ENCODE measurements around the gene PCDHB16. TPM values are rescaled to one million over a fixed set of nuclear protein-coding genes. Genes with fewer than 3 reads are reported as not detected.
"Not testable (repeated sequence)": the region's sequence is repeated elsewhere in the genome, so short reads cannot be mapped to it uniquely, and the experiment has no call there.

The PCDHB16 gene
- total RNA-seq, 1 experiment from 2014 or later, result 6.5 TPM

DNA sequence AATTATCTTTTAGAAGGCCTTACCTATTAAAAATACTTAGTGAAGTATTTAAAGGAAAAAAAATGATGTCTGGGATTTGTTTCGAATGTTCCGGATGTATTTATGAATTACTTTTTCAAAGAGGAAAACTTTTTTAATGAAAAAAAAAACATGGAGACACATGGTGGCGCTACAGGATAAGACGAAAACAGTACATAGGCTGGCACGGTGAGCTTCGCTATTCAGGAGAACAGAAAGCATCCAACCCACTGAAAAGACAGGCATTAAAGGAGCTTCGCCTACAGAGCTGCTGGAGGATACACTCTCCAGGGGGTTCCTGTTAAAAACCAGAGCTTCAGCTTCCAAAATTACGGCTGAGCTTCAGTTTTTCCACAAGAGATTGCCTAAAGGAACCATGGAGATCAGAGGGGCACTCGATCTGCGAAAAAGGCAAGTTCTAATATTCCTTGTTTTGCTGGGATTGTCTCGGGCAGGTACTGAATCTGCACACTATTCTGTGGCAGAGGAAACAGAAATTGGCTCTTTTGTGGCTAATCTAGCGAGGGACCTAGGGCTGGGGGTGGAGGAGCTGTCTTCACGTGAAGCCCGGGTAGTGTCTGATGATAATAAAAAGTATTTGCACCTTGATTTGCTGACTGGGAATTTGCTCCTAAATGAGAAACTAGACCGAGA lies 41.1 kb downstream of the PCDHB16 start, which contains the start of gene PCDHB14:
TSS of gene PCDHB14 (plus strand) at position 232 of the 672 bp plus-strand sequence. CDS start at position 395, 163 bp downstream.
- H3K27me3 ChIP-seq (ENCODE audit: insufficient read depth, low read length), result no peaks in the 10 kb centered on the region
- no peak within 1 kb of the TSS for H4K8ac ChIP-seq (replicated peaks; ENCODE audit: insufficient read length, low read depth, low read length)
- no peak within 1 kb of the TSS for H4K91ac ChIP-seq (ENCODE audit: insufficient read length, low read depth, low read length)
- DNase-seq, result peak; percentile 70
- Mint-ChIP-seq H3K27ac (peak within 1 kb of the TSS in 2 of 3 experiments; percentile 67 to 76; a peak in 4 of 7 replicates), H3K36me3 (ENCODE audit: insufficient read depth in 1 of 3, low read depth in 3 of 3) (peaks cover 5 to 9% (median 6%) of the 10 kb centered on the region in 3 experiments; a peak in 6 of 7 replicates), H3K4me3 (peak within 1 kb of the TSS; percentile 56 to 68), H3K27me3 (ENCODE audit: low read depth) (peaks cover 8% of the 10 kb centered on the region; the same call in 1 of the 2 replicates), H3K4me1 (peaks cover 6 to 13% of the 10 kb centered on the region in 2 experiments), H3K9me3 (peaks cover 11 to 25% of the 10 kb centered on the region in 2 experiments)
- no peak within 1 kb of the TSS for H2AK5ac ChIP-seq (ENCODE audit: insufficient read length, low read length)
- no CpG with 5 or more reads among the region's 15 CpGs for WGBS (ENCODE audit: extremely low coverage, insufficient read length, low lambda C conversion rate)
- H2AFZ ChIP-seq (ENCODE audit: low read length), result peak within 1 kb of the TSS; percentile 83
- no peaks in the 10 kb centered on the region for H3K9me3 ChIP-seq (ENCODE audit: control insufficient read depth, low read depth, low read length)
- no peak within 1 kb of the TSS for H3K4ac ChIP-seq (ENCODE audit: low read depth, low read length)
- peak within 1 kb of the TSS; percentile 30 for H3K9ac ChIP-seq (ENCODE audit: extremely low read depth, insufficient read length, low read length)
- H2BK15ac ChIP-seq (ENCODE audit: low read depth, low read length), result no peak within 1 kb of the TSS
- H3K4me2 ChIP-seq (ENCODE audit: insufficient read depth, insufficient read length, low read length), result peak within 1 kb of the TSS; percentile 24
- H2BK20ac ChIP-seq (ENCODE audit: low read depth, low read length, poor library complexity, severe bottlenecking), result no peak within 1 kb of the TSS
- no peak within 1 kb of the TSS for H2BK120ac ChIP-seq (ENCODE audit: low read depth, low read length, poor library complexity, severe bottlenecking)
- TF ChIP-seq CTCF (conservative IDR thresholded peaks at IDR 0.05), result peak; percentile 79
- no peak within 1 kb of the TSS for H2BK12ac ChIP-seq (ENCODE audit: insufficient read length, low read depth, low read length)
- no peak within 1 kb of the TSS for H3K23ac ChIP-seq (ENCODE audit: insufficient read length, low read depth, low read length)
- H4K20me1 ChIP-seq (ENCODE audit: control insufficient read depth, insufficient read depth, insufficient read length), result no peaks in the 10 kb centered on the region
- H3K79me1 ChIP-seq (ENCODE audit: insufficient read depth, low read depth, low read length, poor library complexity, severe bottlenecking), result no peaks in the 10 kb centered on the region
- H3K79me2 ChIP-seq (ENCODE audit: insufficient read depth, low read length), result no peaks in the 10 kb centered on the region
- H3K4me1 ChIP-seq (ENCODE audit: insufficient read depth, low read length), result no peaks in the 10 kb centered on the region
- no peak within 1 kb of the TSS for H3K14ac ChIP-seq (ENCODE audit: insufficient read depth, low read length)
- no peak within 1 kb of the TSS for H2BK5ac ChIP-seq (ENCODE audit: insufficient read length, low read length)
- no peak within 1 kb of the TSS for H3T11ph ChIP-seq (ENCODE audit: low read length)
- H3K56ac ChIP-seq (ENCODE audit: insufficient read length, low read depth, low read length), result no peak within 1 kb of the TSS
- H3K27ac ChIP-seq (ENCODE audit: insufficient read length, low read depth, low read length), result no peak within 1 kb of the TSS
- peaks cover 3% of the 10 kb centered on the region for H3K23me2 ChIP-seq (ENCODE audit: insufficient read length, low read depth, low read length, poor library complexity, severe bottlenecking)
- H4K5ac ChIP-seq (ENCODE audit: insufficient read length, low read depth, low read length), result no peak within 1 kb of the TSS
- H3K18ac ChIP-seq (ENCODE audit: insufficient read length, low read depth, low read length), result no peak within 1 kb of the TSS

DNA sequence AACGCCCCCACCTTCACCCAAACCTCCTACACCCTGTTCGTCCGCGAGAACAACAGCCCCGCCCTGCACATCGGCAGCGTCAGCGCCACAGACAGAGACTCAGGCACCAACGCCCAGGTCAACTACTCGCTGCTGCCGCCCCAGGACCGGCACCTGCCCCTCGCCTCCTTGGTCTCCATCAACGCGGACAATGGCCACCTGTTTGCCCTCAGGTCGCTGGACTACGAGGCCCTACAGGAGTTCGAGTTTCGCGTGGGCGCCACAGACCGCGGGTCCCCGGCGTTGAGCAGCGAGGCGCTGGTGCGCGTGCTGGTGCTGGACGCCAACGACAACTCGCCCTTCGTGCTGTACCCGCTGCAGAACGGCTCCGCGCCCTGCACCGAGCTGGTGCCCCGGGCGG lies 42.7 kb downstream of the PCDHB16 start:
- not testable (repeated sequence) for H3K18ac ChIP-seq (ENCODE audit: insufficient read length, low read depth, low read length); H2BK12ac ChIP-seq (ENCODE audit: insufficient read length, low read depth, low read length); H2AK5ac ChIP-seq (ENCODE audit: insufficient read length, low read length); H2AFZ ChIP-seq (ENCODE audit: low read length); H3K27me3 Mint-ChIP-seq (ENCODE audit: low read depth); H3K4me2 ChIP-seq (ENCODE audit: insufficient read depth, insufficient read length, low read length); H4K8ac ChIP-seq (replicated peaks; ENCODE audit: insufficient read length, low read depth, low read length); H3K9me3 ChIP-seq (ENCODE audit: control insufficient read depth, low read depth, low read length); H3K27me3 ChIP-seq (ENCODE audit: insufficient read depth, low read length); H3K23ac ChIP-seq (ENCODE audit: insufficient read length, low read depth, low read length); H3K79me1 ChIP-seq (ENCODE audit: insufficient read depth, low read depth, low read length, poor library complexity, severe bottlenecking); H2BK15ac ChIP-seq (ENCODE audit: low read depth, low read length); H2BK20ac ChIP-seq (ENCODE audit: low read depth, low read length, poor library complexity, severe bottlenecking); H3K56ac ChIP-seq (ENCODE audit: insufficient read length, low read depth, low read length); H2BK120ac ChIP-seq (ENCODE audit: low read depth, low read length, poor library complexity, severe bottlenecking); H3K14ac ChIP-seq (ENCODE audit: insufficient read depth, low read length); H3T11ph ChIP-seq (ENCODE audit: low read length); H3K23me2 ChIP-seq (ENCODE audit: insufficient read length, low read depth, low read length, poor library complexity, severe bottlenecking); H3K79me2 ChIP-seq (ENCODE audit: insufficient read depth, low read length); H3K4ac ChIP-seq (ENCODE audit: low read depth, low read length); H3K4me3 Mint-ChIP-seq; H3K36me3 Mint-ChIP-seq (ENCODE audit: insufficient read depth in 1 of 3, low read depth in 3 of 3); H4K91ac ChIP-seq (ENCODE audit: insufficient read length, low read depth, low read length); H3K4me1 ChIP-seq (ENCODE audit: insufficient read depth, low read length); H3K9ac ChIP-seq (ENCODE audit: extremely low read depth, insufficient read length, low read length); H4K5ac ChIP-seq (ENCODE audit: insufficient read length, low read depth, low read length); H3K27ac Mint-ChIP-seq; H4K20me1 ChIP-seq (ENCODE audit: control insufficient read depth, insufficient read depth, insufficient read length); DNase-seq; H2BK5ac ChIP-seq (ENCODE audit: insufficient read length, low read length); H3K27ac ChIP-seq (ENCODE audit: insufficient read length, low read depth, low read length)
- peaks cover 12 to 19% of the 10 kb centered on the region in 2 experiments for H3K4me1 Mint-ChIP-seq
- H3K9me3 Mint-ChIP-seq, result peaks cover 11 to 30% of the 10 kb centered on the region in 2 experiments
- no CpG with 5 or more reads among the region's 40 CpGs for WGBS (ENCODE audit: extremely low coverage, insufficient read length, low lambda C conversion rate)
